ENCODE results near the gene SNX21. TPM values are rescaled to one million over a fixed set of nuclear protein-coding genes. Genes with fewer than 3 reads are reported as not detected.

Gene SNX21
- total and polyA plus RNA-seq, 9 of the 15 experiments (the other 6 are each of a cell fraction or from before 2014, with no cell fraction given) = 0.10 to 1.2 (median 0.42) TPM

DNA sequence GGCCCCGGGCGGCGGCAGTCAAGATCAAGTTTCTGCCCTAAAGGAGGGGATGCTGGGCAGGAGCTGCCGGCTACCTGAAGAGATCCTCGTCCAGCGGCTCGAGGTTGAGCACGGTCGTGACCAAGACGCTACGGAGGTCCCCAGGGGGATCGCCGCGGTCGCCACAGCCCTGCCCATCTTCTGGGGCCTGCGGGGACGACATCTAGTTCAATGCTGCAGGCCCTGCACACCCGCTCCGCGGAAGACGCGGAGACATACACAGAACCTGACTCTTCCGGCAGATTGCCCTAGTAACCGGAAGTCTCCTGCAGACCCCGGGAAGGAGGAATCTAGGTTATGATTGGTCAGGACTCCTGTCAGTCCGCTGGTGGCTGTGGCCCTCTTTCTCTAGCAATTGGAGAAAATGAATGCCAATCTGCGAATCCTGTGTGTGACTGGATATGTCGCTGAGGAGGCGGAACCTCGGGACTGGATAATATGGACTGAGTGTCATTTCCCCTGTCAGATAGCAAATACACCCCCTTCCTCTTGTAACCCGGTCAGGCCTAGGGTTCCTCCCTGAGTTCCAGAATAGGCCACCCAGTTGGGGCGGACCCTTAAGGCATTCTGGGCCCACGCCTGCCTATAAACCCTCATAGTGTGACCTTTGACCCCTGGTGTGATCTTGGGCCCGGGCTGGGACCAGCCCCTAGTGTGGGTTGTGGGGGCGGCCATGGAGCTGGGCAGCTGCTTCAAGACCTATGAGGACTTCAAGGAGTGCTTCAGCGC, 23.7 kb downstream of the SNX21 start, which contains the start of the genes ACOT8 and ZSWIM3 (continued):
- TF ChIP-seq PYGO2 (tag; IDR thresholded peaks at IDR 0.05) = no peak
- no peak for TF ChIP-seq ZNF398 (CRISPR knock-in tag; IDR thresholded peaks at IDR 0.05)
- no peak for TF ChIP-seq ZNF280A (IDR thresholded peaks at IDR 0.05; ENCODE audit: low read depth, partially characterized antibody)
- 0 out of 2 replicates have a peak, but pooled peaks have one; percentile 35 for TF ChIP-seq HBP1 (CRISPR knock-in tag; IDR thresholded peaks at IDR 0.05)
- no peak for TF ChIP-seq ZNF583 (CRISPR knock-in tag; IDR thresholded peaks at IDR 0.05)
- TF ChIP-seq NFE2 (IDR thresholded peaks at IDR 0.05; ENCODE audit: low read depth) = no peak
- TF ChIP-seq SLC30A9 (CRISPR knock-in tag; IDR thresholded peaks at IDR 0.05) = no peak
- no peak for TF ChIP-seq THAP12 (CRISPR knock-in tag; IDR thresholded peaks at IDR 0.05)
- no peak for TF ChIP-seq STAT6 (CRISPR knock-in tag; IDR thresholded peaks at IDR 0.05)
- TF ChIP-seq THAP7 (CRISPR knock-in tag; IDR thresholded peaks at IDR 0.05) = no peak
- TF ChIP-seq, protein P1, sequence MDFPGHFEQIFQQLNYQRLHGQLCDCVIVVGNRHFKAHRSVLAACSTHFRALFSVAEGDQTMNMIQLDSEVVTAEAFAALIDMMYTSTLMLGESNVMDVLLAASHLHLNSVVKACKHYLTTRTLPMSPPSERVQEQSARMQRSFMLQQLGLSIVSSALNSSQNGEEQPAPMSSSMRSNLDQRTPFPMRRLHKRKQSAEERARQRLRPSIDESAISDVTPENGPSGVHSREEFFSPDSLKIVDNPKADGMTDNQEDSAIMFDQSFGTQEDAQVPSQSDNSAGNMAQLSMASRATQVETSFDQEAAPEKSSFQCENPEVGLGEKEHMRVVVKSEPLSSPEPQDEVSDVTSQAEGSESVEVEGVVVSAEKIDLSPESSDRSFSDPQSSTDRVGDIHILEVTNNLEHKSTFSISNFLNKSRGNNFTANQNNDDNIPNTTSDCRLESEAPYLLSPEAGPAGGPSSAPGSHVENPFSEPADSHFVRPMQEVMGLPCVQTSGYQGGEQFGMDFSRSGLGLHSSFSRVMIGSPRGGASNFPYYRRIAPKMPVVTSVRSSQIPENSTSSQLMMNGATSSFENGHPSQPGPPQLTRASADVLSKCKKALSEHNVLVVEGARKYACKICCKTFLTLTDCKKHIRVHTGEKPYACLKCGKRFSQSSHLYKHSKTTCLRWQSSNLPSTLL (IDR thresholded peaks at IDR 0.05) = no peak
- TF ChIP-seq ZNF644 (tag; IDR thresholded peaks at IDR 0.05; ENCODE audit: low read depth) = no peak
- TF ChIP-seq PHTF2 (CRISPR knock-in tag; IDR thresholded peaks at IDR 0.05) = no peak
